HepG2 (cell line): ENCODE data around the gene ISY1. TPM values are rescaled to one million over a fixed set of nuclear protein-coding genes. Genes with fewer than 3 reads are reported as not detected.

Experiments used
- AGO1 ChIP-seq: fragments of 200-400 bp; formaldehyde crosslinking; IDR thresholded peaks from 2 replicates; pipeline ENCODE4 v1.6.1; 2017; ENCODE audit warnings: mild to moderate bottlenecking, low read depth, low read length, moderate library complexity; ENCODE audit not compliant: poor library complexity, severe bottlenecking
- CC2D1A ChIP-seq: sonication (generic); formaldehyde crosslinking; IDR thresholded peaks from 2 replicates; pipeline ENCODE4 v1.8.1; 2023; ENCODE audit warnings: mild to moderate bottlenecking, missing genetic modification reagents
- CCDC6 ChIP-seq: sonication (generic); formaldehyde crosslinking; IDR thresholded peaks from 2 replicates; pipeline ENCODE4 v1.8.1; 2022; ENCODE audit warnings: mild to moderate bottlenecking, missing genetic modification reagents, moderate library complexity
- DNMT3B ChIP-seq: conservative IDR thresholded peaks from 2 replicates; pipeline ENCODE4 v1.6.1; 2016; ENCODE audit warnings: missing biosample characterization, control low read depth
- FOXJ3 ChIP-seq: sonication (generic); formaldehyde crosslinking; IDR thresholded peaks from 2 replicates; pipeline ENCODE4 v1.4.0; 2020; ENCODE audit warnings: missing genetic modification reagents, mild to moderate bottlenecking, borderline replicate concordance
- HMG20A ChIP-seq: IDR thresholded peaks from 2 replicates; pipeline ENCODE4 v1.6.1; 2016; ENCODE audit warnings: borderline replicate concordance
- HNRNPUL1 ChIP-seq: fragments of 200-400 bp; formaldehyde crosslinking; IDR thresholded peaks from 2 replicates; pipeline ENCODE4 v1.6.1; 2017; ENCODE audit warnings: low read depth, mild to moderate bottlenecking, low read length, moderate library complexity
- NFIB ChIP-seq: sonication (generic); formaldehyde crosslinking; IDR thresholded peaks from 2 replicates; pipeline ENCODE4 v1.9.0; 2021; ENCODE audit warnings: missing genetic modification reagents, mild to moderate bottlenecking, borderline replicate concordance
- PRMT3 ChIP-seq: sonication (generic); formaldehyde crosslinking; IDR thresholded peaks from 2 replicates; pipeline ENCODE4 v1.8.1; 2022; ENCODE audit warnings: low read depth, mild to moderate bottlenecking, moderate library complexity, missing genetic modification reagents, borderline replicate concordance
- SNRNP70 ChIP-seq: fragments of 200-400 bp; formaldehyde crosslinking; IDR thresholded peaks from 2 replicates; pipeline ENCODE4 v1.6.1; 2017; ENCODE audit warnings: mild to moderate bottlenecking, low read depth, low read length, moderate library complexity
- SP4 ChIP-seq: sonication (generic); formaldehyde crosslinking; IDR thresholded peaks from 2 replicates; pipeline ENCODE4 v1.8.1; 2023; ENCODE audit warnings: mild to moderate bottlenecking, missing genetic modification reagents
- SRSF1 ChIP-seq: fragments of 200-400 bp; formaldehyde crosslinking; optimal IDR thresholded peaks from 2 replicates; pipeline ENCODE3; 2017; ENCODE audit warnings: mild to moderate bottlenecking, low read depth, low read length, moderate library complexity
- ZNF138 ChIP-seq: sonication (generic); formaldehyde crosslinking; IDR thresholded peaks from 2 replicates; pipeline ENCODE4 v1.5.0; 2020; ENCODE audit warnings: mild to moderate bottlenecking, low read depth, missing genetic modification reagents
- ZNF180 ChIP-seq: sonication (generic); formaldehyde crosslinking; IDR thresholded peaks from 2 replicates; pipeline ENCODE4 v1.4.0; 2020; ENCODE audit warnings: low read depth, missing genetic modification reagents, borderline replicate concordance
- ZNF33B ChIP-seq: sonication (generic); formaldehyde crosslinking; IDR thresholded peaks from 2 replicates; pipeline ENCODE4 v1.5.1; 2020; ENCODE audit warnings: mild to moderate bottlenecking, missing genetic modification reagents
- ZNF543 ChIP-seq: sonication (generic); formaldehyde crosslinking; IDR thresholded peaks from 2 replicates; pipeline ENCODE4 v1.4.0; 2020; ENCODE audit warnings: mild to moderate bottlenecking, missing genetic modification reagents
- ZNF550 ChIP-seq: sonication (generic); formaldehyde crosslinking; IDR thresholded peaks from 2 replicates; pipeline ENCODE4 v1.4.0; 2020; ENCODE audit warnings: mild to moderate bottlenecking, missing genetic modification reagents, borderline replicate concordance
- ZNF556 ChIP-seq: sonication (generic); formaldehyde crosslinking; IDR thresholded peaks from 2 replicates; pipeline ENCODE4 v1.4.0; 2020; ENCODE audit warnings: mild to moderate bottlenecking, missing genetic modification reagents, borderline replicate concordance
- ZNF607 ChIP-seq: sonication (generic); formaldehyde crosslinking; IDR thresholded peaks from 2 replicates; pipeline ENCODE4 v1.5.1; 2020; ENCODE audit warnings: missing genetic modification reagents, mild to moderate bottlenecking, borderline replicate concordance
- ZNF678 ChIP-seq: sonication (generic); formaldehyde crosslinking; IDR thresholded peaks from 2 replicates; pipeline ENCODE4 v1.4.0; 2020; ENCODE audit warnings: mild to moderate bottlenecking, missing genetic modification reagents
- ZNF687 ChIP-seq: sonication (generic); formaldehyde crosslinking; IDR thresholded peaks from 2 replicates; pipeline ENCODE4 v1.5.1; 2020; ENCODE audit warnings: mild to moderate bottlenecking, missing genetic modification reagents, moderate library complexity
- ZNF790 ChIP-seq: sonication (generic); formaldehyde crosslinking; IDR thresholded peaks from 2 replicates; pipeline ENCODE4 v1.8.0; 2022; ENCODE audit warnings: missing genetic modification reagents, mild to moderate bottlenecking, borderline replicate concordance
- polyA plus RNA-seq, 8 experiments: library from polyadenylated mRNA; depleted of rRNA in 3 of 8; stranded (reverse) in 7 of 8; unstranded in 1 of 8; fragments of >200 nt; fragmentation: Illumina TruSeq in 4 of 8; extraction: Trizol in 4 of 8; gene quantifications; 2 replicates each; pipeline versions ENCODE4 v1.2.1 to v1.2.3, GENCODE V29; 2011 to 2016; ENCODE audit warnings: low read depth in 4 of 8, missing spikeins in 1 of 8, mixed read lengths in 1 of 8; ENCODE audit not compliant: insufficient read depth in 1 of 8
- total RNA-seq, 5 experiments: library from RNA; depleted of rRNA; stranded (reverse); fragments of >200 nt; fragmentation: Illumina TruSeq; extraction: Trizol; gene quantifications; 2 replicates each; pipeline ENCODE4 v1.2.3, GENCODE V29; 2016; ENCODE audit warnings: low read depth in 1 of 5
- TF ChIP-seq, protein P1 (sequence below): sonication (generic); formaldehyde crosslinking; IDR thresholded peaks from 2 replicates; pipeline ENCODE4 v1.4.0; 2020; ENCODE audit warnings: mild to moderate bottlenecking, missing genetic modification reagents
- TF ChIP-seq, protein P2 (sequence below): IDR thresholded peaks from 2 replicates; pipeline ENCODE4 v1.6.1; 2016; ENCODE audit warnings: low read depth, borderline replicate concordance

ISY1 gene
- total and polyA plus RNA-seq, 2 of the 13 experiments (the other 11 are each of a cell fraction or from before 2014, with no cell fraction given) = 21.0 to 39.1 TPM

- TF ChIP-seq, protein P1, sequence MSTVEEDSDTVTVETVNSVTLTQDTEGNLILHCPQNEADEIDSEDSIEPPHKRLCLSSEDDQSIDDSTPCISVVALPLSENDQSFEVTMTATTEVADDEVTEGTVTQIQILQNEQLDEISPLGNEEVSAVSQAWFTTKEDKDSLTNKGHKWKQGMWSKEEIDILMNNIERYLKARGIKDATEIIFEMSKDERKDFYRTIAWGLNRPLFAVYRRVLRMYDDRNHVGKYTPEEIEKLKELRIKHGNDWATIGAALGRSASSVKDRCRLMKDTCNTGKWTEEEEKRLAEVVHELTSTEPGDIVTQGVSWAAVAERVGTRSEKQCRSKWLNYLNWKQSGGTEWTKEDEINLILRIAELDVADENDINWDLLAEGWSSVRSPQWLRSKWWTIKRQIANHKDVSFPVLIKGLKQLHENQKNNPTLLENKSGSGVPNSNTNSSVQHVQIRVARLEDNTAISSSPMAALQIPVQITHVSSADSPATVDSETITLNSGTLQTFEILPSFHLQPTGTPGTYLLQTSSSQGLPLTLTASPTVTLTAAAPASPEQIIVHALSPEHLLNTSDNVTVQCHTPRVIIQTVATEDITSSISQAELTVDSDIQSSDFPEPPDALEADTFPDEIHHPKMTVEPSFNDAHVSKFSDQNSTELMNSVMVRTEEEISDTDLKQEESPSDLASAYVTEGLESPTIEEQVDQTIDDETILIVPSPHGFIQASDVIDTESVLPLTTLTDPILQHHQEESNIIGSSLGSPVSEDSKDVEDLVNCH (CRISPR knock-in tag) = no peak
- no peak for TF ChIP-seq SNRNP70
- no peak for TF ChIP-seq CCDC6 (CRISPR knock-in tag)
- TF ChIP-seq, protein P2, sequence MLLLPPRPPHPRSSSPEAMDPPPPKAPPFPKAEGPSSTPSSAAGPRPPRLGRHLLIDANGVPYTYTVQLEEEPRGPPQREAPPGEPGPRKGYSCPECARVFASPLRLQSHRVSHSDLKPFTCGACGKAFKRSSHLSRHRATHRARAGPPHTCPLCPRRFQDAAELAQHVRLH = 0 out of 2 replicates have a peak, but pooled peaks have one; percentile 52
- no peak for TF ChIP-seq ZNF138
- no peak for TF ChIP-seq HNRNPUL1
- TF ChIP-seq ZNF33B = no peak
- no peak for TF ChIP-seq DNMT3B (CRISPR knock-in tag)
- TF ChIP-seq ZNF678 (CRISPR knock-in tag) = no peak
- no peak for TF ChIP-seq SP4 (CRISPR knock-in tag)
- no peak for TF ChIP-seq ZNF550 (CRISPR knock-in tag)
- no peak for TF ChIP-seq ZNF607 (CRISPR knock-in tag)
- TF ChIP-seq ZNF180 = no peak
- TF ChIP-seq ZNF543 (CRISPR knock-in tag) = no peak
- no peak; the same call in 1 of the 2 replicates for TF ChIP-seq HMG20A (CRISPR knock-in tag)
- TF ChIP-seq SRSF1 = no peak
- TF ChIP-seq ZNF687 (CRISPR knock-in tag) = no peak; the same call in 1 of the 2 replicates
- no peak for TF ChIP-seq ZNF790 (CRISPR knock-in tag)
- TF ChIP-seq FOXJ3 (CRISPR knock-in tag) = peak; percentile 34; the same call in 1 of the 2 replicates
- no peak for TF ChIP-seq AGO1
- TF ChIP-seq PRMT3 (CRISPR knock-in tag) = no peak
- TF ChIP-seq ZNF556 (CRISPR knock-in tag) = no peak; the same call in 1 of the 2 replicates
- no peak for TF ChIP-seq NFIB (CRISPR knock-in tag)
- no peak for TF ChIP-seq CC2D1A (CRISPR knock-in tag)
Observed at GRCh38 chr3:129123314-129124060, 37.4 kb downstream of the ISY1 start (continued).
